HG03342 (cell line): ENCODE data around the gene ADAM15.

Experiments used
- ATAC-seq: cut with Tn5 transposase; IDR thresholded peaks from one replicate; pipeline ENCODE4 v1.9.1; 2021; ENCODE audit warnings: mild to moderate bottlenecking, moderate library complexity; ENCODE audit not compliant: unreplicated experiment

The ADAM15 gene

DNA sequence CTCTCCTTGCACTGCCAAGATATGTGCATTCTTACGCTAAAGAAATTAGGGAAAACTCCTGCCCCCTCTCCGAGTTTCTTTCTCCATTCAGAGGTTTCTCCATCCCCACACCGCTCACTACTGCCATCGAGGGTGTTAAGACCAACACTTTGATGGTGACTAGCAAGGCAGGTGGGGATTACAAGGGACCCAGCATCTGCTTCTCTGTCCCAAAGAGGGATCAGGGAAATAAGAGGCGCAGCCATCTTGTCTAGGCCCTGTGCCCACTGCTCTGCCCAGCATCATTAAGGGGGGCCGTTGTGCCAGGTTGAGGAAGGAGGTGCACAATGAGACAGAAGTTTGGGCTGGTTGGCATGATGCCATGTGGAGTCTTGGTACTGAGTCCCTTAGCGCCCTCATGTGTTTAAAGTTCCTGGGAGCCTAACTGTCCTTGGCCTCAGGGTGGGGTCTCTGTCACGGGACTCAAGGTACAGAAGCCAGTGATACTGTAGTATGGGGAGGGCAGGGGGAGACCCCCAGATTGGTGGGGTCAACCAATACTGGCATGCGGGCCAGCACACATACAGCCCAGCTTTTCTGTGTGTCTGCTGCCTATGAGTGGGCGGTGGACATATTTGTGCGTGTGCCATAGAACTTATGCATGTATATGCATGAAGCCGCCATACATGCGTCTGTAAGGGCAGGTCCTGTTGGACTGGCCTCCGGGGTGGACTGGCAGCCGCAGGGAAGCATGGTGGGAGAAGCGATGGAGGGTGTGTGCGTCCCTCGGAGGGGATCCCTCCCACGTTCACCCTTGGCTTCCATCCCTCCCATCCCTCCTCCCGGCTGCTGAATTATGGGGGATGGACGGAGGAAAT is 33.0 kb downstream of the ADAM15 start:
- no peak for ATAC-seq

DNA sequence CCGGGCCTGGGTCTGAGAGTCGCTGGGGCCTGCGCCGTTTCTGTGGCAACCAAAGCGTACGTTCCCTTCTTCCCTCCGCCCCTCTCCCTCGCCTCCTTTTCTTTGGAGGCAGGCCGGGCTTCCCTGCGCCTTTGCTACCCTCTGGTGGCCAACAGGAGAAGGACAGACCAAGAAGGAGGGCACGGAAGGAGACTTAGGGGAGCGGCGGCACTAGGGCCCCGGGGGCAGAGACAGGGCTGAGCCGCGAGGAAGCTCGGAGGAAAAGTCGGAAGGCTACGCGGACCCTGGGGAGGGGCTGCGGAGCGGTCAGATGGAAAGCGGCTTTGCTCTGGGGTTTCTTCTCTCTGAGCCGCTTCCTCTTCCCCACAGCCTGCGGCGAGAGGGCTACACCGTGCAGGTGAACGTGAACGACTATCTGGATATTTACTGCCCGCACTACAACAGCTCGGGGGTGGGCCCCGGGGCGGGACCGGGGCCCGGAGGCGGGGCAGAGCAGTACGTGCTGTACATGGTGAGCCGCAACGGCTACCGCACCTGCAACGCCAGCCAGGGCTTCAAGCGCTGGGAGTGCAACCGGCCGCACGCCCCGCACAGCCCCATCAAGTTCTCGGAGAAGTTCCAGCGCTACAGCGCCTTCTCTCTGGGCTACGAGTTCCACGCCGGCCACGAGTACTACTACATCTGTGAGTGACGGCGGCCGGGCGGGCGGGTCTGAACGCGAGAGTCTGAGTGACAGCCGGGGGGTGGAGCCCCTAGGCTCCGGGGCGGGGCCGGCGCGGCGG is 33.8 kb downstream of the ADAM15 start:
- ATAC-seq = peak; percentile 68

DNA sequence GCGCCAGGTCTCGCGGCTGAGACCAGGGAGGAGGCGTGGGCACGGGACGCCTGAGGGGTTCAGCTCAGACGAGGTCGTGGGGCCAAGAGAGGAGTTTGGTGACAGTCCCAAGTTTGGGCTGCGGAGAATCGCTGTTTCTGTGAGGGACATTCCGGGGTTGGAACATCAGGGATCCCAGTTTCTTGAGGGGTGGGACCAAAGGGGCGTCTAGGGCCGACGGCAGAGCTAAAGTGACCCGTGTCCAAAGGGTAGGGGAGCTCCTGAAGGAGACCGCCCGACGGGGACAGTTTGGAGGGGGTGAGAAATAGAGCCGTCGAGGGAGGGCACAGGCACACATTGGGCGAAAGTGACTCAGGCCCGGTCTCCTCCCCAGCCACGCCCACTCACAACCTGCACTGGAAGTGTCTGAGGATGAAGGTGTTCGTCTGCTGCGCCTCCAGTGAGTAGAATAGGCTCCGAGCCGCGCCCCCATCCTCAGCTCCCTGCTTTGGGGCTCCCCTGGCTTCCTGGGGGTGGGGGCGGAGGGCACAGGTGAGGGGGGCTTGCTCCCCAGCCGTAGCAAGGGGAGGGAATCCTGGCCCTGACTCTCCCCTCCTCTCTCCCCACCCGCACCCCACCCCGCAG is 34.5 kb downstream of the ADAM15 start:
- no peak for ATAC-seq

DNA sequence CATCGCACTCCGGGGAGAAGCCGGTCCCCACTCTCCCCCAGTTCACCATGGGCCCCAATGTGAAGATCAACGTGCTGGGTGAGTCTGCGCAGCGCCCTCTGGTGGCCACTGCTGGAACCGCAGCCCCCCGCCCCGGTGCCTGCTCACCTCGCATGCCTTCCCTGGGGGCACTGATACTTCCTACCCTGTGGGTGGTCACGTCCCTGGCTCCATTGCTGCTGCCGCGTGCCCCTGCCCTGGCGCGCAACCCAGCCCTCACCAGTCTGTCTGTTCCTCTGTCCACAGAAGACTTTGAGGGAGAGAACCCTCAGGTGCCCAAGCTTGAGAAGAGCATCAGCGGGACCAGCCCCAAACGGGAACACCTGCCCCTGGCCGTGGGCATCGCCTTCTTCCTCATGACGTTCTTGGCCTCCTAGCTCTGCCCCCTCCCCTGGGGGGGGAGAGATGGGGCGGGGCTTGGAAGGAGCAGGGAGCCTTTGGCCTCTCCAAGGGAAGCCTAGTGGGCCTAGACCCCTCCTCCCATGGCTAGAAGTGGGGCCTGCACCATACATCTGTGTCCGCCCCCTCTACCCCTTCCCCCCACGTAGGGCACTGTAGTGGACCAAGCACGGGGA is 35.1 kb downstream of the ADAM15 start:
- no peak for ATAC-seq

DNA sequence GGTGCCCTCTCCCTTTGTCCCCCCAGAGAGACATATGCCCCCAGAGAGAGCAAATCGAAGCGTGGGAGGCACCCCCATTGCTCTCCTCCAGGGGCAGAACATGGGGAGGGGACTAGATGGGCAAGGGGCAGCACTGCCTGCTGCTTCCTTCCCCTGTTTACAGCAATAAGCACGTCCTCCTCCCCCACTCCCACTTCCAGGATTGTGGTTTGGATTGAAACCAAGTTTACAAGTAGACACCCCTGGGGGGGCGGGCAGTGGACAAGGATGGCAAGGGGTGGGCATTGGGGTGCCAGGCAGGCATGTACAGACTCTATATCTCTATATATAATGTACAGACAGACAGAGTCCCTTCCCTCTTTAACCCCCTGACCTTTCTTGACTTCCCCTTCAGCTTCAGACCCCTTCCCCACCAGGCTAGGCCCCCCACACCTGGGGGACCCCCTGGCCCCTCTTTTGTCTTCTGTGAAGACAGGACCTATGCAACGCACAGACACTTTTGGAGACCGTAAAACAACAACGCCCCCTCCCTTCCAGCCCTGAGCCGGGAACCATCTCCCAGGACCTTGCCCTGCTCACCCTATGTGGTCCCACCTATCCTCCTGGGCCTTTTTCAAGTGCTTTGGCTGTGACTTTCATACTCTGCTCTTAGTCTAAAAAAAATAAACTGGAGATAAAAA is 35.9 kb downstream of the ADAM15 start:
- ATAC-seq = no peak

DNA sequence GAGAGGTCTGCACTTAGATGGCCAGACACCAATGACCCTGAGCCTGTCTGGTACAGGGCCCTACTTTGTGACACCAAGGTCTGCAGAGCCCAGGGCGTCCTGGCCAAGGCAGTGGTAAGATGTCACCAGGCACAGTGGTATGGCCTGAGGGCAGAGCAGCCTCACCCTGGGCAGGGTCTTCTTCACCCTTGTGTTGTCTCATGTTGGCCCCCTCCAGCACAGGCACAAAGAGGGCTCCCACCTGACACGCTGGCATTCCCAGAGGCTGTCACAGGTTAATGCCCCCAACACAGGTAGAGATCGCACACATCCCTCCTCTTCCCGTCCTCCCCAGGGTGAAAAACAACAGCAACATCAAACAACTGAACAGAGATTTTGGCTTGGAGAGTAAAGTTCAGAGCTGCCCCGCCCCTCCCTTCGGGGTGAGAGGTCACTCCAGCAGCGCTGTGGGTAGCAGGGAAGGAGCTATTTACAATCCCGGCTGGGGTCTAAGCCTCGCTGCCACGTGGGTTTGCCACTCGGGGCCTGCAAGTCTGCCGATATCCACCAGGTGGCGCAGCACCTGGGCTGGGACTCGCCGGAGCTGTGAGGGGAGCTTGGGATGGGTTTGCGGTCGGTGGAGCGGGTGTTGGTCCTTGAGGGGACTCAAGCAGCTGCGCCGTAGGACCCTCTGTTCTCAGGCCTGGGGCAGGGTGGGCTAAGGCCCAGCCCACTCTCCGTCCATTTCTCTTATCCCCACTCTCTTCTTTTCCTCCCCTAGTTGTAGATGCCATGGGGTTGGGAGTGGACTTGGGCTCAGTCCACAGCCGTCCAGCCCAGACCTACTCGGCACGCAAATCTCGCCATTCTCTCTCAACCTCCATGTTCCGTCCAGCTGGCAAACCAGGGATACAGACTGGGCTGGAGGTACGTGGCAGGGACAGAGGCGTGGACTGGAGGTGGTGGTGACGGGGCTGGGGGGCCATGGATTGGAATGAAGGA is 40.2 kb downstream of the ADAM15 start:
- no peak for ATAC-seq

DNA sequence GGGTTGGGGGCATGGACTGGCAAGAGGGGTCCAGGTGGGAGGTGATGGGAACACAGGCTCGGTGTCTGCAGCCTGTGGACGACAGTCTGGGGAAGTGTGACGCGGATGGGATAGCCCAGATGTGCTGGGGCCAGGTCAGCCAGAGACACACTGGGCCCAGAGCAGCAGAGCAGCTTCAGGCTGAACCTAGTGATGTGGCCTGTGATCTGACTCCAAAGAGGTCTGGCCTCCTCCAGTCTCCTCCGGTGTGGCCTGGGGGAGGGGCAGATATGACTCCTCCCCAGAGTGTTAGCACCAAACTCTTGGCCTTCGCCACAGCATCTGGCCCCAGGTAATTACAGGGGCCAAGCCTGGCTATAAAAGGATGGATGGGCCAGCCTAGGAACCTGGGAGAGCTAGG is 41.0 kb downstream of the ADAM15 start:
- ATAC-seq = no peak

DNA sequence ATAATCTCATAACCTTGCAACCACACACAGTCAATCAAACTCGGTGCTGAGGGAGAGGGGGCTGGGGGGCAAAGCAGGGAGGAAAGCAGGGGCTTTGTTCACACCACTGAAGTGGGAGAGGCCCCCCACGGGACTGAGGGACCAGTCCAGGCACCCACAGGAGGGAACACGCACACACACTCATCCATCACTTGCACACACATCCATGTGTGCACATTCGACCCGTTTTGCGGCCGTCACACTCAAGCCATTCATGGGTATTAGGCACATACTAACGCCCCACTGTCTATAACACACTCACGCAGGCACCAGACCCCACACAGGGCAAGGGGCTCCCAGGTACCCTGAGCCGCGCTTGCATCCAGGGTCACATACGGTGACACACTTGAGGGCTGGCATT is 41.5 kb downstream of the ADAM15 start:
- ATAC-seq = no peak

DNA sequence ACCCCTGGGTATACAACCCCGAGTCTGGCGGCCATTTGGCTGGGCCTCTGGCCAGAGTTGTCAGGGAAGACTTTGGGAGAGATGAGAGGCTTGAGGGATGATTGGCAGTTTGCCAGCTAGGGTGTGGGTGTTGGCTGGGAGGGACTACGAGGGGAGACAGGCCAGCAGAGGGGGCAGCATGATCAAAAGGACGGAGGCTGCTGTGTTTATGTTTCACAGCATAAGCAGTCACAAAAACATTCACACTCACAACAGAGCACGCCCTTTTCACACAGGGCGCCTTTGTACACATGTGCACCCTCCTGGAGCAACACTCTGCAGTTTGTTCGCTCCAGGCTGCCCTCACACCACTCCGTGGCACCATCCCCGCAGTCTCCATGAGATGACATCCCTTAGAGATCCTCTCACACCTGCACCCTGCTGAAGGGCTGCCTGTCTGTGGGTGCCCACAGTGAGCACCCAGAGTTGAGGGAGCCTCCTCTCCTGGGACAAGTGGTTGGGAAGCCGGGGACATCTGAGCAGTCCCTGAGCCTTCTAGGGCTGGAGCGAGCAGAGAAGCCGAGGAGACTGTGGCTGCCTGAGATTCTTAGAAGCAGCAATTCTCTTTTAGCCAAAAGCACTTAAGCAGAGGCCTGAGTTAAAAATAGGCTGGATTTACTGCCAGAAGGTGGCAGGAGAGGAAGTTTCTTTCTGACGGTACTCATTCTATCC is 43.0 kb downstream of the ADAM15 start:
- ATAC-seq = no peak

DNA sequence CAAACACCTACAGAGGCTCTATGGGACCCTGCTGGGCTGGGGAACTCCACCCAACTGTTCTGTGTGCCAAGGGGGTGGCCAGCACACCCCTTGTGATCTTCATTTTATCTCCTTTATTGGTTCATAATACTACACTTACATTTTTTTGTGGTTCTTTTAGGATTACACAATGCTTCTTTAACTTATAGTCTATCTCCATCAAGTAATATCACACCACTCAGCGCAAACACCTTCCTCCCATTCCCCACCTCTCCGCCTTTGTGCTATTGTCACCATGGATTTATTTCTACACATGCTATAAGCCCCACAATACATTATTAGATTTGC is 43.5 kb downstream of the ADAM15 start:
- ATAC-seq = no peak

DNA sequence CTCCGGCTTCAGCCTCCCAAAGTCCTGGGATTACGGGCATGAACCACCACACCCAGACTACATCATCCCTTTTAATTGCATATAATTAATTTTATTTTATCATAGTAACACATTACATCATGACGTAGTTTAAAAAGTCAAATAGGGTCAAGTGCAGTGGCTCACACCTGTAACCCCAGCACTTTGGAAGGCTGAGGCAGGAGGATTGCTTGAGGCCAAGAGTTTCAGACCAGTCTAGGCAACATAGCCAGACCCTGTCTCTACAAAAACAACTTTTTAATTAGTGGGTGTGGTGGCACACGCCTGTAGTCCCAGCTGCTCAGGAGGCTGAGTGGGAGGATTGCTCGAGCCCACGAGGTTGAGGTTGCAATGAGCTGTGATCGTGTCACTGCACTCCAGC is 48.2 kb downstream of the ADAM15 start:
- ATAC-seq = no peak

DNA sequence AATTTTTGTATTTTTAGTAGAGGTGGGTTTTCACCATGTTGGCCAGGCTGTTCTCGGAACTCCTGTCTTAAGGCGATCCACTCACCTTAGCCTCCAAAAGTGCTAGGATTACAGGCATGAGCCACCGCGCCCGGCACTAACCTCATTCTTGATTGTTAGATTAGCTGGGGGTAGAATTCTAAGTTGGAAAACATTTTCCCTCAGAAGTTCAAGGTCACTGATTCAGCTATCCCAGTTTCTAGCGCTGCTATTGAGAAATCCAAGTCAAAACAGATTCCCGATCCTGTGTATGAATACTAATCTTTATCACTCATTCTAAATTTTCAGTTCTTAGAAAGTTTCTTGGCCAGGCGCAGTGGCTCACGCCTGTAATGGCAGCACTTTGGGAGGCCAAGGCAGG is 52.2 kb downstream of the ADAM15 start:
- ATAC-seq = no peak

DNA sequence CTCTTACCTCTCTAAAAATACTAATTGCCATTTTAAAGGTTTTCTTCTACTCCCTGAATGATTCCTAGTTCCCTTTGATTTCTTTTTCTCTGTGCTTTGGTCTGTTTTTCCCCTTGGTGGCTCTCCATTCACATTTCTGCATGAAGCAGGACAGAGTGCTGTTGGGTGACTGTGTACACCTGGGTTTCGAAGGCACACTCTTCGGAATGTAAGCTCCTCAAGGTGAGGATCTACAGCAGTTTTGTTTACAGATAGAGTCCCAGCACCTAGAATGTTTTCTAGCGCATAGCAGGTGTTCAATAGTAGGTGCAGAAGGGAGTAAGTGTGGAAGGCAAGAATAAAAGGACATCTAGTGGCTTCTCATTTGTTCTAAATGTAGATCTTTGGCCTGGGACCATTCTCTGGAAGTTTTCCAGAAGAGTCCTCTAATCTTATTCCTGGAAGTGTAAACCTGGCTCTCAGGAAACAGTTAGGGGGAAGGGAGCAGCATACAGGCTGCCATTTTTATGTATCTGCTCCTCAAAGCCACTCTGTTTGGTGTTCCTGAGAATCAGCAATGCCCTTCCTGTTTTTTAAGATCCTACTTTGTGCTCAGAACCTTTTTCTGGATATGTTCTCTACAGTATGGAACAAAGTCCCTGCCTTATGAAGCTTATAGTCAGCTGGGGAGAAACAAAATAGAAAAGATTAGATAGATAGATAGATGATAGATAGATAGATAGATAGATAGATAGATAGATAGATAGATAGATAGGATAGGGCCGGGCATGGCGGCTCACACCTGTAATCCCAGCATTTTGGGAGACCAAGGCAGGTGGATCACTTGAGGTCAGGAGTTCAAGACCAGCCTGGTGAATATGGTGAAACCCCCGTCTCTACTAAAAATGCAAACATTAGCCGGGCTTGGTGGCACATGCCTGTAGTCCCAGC is 53.8 kb downstream of the ADAM15 start:
- no peak for ATAC-seq

DNA sequence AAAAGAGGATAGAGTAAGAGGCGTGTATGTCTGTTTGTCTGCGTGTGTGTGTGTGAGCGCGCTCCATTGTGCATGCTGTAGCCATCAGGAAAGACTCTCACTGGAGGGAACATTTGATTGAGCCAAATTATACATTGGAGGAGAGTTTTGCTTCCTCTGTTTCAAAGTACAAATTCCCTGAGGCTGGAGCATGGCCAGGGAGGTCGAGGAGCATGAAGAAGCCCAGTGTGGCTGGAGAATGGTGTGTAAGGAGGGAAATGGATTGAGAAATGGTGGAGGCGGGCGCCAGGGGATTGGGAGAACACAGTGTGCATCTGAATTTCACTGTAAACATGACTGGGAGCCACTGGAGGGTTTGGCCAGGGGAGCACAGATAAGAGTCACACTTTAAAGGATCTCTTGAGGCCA is 54.5 kb downstream of the ADAM15 start:
- ATAC-seq = no peak

DNA sequence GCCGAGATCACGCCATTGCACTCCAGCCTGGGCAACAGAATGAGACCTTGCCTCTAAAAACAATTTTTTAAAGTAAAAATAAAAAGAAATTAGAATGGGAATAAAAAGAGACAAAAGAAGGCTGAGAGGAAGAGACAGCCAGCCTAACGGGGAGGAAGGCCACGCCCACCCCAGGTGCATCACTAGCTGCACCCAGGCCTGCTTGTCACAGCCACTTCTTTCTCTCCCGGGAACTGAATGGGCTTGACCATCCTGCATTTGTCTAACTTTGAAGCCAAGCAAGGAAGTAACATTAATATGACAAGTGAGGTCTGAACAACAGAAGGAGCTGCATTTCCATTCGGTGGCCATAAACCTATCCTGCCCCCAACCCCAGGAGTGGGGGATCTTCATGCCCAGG is 55.7 kb downstream of the ADAM15 start:
- no peak for ATAC-seq

DNA sequence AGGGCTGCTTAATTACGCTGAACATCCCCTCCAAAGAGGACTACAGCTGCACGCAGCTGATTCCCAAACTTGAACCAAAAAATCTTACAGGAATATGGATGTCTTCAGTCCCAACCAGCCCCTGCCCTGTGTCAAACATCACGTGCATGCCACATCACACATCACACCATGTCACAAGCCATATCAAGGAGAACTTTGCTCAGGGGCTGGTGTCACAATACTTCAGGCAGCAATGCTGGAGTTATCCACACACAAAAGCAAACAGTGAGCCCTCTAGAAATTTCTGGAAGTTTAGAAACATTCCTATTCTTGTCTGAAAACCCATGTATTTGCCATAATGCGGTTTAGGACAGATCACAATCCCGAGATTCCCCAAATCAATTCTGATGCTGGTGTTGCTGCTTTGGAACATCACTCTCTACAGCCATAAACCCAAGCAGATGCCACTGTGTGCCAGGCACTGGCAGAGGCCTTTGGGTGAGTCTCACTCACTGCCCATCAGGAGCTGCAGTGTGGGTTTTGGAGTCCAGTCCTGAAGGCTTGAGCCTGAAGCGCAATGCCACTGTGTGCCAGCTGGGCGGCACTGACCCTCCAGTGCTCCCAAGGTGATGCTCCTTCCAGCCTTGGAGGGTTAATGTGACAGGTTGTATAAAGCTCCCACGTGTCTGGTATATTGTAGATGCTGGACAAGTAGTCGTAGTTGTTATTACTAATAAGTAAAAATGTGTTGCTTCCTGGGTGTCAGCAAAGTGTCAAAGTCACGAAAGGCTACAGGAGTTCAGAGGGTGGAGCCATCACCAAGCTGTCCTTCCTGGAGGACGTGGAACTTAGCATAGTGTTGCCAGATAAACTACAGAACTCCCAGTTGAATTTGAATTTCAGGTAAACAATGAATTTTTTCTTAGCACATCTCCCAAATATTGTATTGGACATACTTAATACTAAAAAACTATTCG is 56.5 kb downstream of the ADAM15 start:
- no peak for ATAC-seq

DNA sequence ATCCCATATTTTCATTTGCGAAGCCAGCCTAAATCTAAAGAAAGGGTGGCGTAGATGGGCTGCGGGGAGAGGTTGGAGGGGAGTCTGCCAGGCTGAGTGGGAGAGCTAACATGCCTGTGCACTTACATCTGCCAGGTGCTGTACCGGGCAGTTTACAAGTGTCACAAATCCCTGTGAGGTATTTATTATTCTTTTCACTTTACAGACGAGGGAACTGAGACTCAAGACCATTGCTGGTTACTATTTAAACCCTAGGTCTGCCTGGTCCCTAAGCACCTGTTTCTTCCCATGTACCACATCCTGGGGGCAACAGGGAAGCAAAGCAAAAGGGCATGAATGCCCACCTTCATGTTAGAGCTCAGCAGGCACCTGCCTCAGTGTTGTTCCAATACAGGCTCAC is 57.2 kb downstream of the ADAM15 start:
- ATAC-seq = no peak
